GM18907 (cell line): ENCODE measurements around the gene RELN.

Source experiments
- ATAC-seq: cut with Tn5 transposase; IDR thresholded peaks from one replicate; pipeline ENCODE4 v1.9.1; 2021; ENCODE audit warnings: mild to moderate bottlenecking, moderate library complexity; ENCODE audit not compliant: unreplicated experiment

RELN gene

DNA sequence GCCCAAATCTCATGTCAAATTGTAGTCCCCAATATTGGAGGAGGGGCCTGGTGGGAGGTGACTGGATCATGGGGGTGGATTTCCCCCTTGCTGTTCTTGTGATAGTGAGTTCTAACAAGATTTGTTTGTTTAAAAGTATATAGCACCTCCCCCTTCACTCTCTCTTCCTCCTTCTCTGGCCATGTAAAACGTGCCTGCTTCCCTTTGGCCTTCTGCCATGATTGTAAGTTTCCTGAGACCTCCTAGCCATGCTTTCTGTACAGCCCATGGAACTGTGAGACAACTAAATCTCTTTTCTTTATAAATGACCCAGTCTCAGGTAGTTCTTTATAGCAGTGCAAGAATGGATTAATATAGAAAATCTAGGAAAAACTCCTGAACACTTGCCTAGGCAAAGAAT is 341.3 kb downstream of the RELN start:
- ATAC-seq: no peak

DNA sequence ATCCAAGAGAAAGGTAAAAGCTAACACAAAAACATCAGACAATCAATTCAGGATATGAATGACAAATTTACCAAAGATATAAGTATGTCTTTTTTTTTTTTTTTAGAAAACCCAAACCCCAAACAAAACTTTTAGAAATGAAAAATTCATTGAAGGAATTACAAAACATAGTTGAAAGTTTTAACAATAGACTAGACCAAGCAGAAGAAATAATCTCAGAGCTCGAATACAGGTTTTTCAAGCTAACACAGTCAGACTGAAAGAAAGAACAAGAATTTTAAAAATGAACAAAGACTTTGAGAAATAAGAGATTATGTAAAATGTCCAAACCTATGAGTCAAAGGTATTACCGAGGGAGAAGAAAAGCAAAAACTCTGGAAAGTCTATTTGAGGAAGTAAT is 345.1 kb downstream of the RELN start:
- no peak for ATAC-seq

DNA sequence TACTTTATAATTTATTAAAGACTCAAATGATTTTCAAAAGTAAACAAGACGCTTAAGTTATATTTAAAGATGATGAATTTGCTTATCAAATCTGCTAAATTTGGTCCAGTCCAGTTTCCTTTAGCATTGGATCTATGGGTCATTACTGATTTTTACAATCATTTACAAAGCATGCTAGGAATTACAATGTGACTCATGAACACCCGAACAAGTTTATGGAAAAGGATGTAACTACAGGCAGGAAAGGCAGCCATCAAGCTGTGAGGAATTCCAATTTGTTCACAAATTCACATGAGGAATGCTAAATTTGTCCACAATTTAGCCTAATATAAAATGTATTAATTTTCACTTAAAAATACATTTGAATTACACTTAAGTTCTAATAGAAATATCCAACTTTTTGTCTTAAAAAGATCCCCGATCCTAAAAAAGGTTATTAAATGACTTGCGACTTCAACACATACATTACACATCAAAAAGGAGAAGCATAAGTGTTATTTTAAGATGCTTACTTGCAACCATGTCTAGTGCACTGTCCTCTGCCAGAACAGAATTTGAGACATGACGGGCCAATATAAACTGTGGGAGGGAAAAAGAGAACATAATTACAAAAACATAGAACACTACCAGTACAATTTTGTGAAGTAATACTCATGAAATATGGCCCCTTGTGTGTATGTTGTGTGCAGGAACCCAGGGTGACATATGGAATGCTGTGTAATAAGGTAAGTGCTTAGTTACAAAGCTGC is 349.3 kb downstream of the RELN start:
- no peak for ATAC-seq

DNA sequence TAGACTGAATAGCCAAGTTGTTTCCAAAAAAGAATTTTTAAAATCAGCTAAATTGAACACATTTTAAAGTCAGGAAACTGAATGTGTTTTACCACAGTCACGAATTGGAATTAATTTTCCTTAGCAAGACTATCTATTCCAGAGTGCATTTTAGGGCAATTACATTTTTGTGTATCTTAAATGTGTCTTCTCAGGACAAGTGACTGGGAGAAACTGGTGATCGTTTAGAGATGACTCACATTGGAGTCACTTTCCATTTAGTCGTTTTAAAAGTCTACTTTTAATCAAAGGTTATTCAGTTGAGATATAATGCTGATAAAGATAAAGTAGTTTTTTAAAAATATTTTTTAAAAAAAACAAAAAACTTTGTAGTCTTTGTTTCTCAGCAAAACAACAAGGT is 351.7 kb downstream of the RELN start:
- ATAC-seq: no peak

DNA sequence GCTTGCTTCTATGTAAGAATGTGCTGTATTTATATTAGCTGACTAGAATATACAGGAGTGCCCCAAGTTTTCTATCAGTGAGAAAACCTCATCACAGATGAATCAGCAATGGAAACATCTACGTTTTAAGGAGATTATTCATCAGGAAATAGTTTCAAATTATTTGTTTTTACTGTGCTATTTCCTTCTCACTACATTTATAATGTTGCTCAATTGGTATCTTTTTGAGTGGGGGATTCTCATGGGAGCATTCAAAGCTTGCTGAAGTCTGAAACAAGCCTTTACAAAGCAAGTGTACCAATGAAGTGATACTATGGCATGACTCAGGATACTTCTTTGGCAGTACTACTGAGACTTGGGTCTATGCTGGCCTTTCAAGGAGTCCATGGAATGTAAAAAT is 352.4 kb downstream of the RELN start:
- ATAC-seq: no peak

DNA sequence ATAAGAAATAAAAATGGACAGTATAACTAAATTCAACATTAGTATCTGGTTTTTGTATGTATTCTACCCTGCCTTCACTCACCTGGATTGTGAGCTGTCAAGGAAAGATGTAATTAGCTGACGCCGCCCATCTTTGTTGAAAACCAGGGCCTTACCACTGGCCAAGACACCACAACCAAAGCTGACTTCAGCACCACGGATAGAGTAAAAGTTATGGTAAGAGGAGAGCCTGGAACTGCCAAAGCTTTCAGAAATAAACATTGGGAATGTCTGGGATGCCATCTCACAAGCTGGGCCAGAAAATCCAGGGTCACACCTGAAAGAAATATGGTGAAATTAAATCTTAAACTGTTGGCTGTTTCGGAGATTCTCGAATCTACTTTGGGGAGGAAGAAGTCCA is 353.3 kb downstream of the RELN start:
- no peak for ATAC-seq

DNA sequence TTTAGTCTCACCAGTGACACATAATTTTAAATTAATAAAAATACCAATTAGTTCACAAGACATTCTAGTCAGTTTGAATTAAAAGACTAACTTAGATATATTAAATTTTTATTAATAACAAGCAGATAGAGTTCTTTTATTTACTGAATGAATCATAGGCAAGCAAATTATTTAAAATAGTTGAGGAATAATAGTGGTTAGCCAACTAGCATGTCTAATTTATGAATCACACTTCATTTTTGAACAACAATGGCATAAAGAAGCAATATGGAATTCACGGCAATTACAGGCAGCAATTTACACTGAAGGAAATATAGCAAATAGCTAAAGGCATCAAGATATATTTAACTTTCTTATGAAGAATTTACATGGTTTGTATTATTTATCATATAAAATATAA is 356.5 kb downstream of the RELN start:
- ATAC-seq: no peak

DNA sequence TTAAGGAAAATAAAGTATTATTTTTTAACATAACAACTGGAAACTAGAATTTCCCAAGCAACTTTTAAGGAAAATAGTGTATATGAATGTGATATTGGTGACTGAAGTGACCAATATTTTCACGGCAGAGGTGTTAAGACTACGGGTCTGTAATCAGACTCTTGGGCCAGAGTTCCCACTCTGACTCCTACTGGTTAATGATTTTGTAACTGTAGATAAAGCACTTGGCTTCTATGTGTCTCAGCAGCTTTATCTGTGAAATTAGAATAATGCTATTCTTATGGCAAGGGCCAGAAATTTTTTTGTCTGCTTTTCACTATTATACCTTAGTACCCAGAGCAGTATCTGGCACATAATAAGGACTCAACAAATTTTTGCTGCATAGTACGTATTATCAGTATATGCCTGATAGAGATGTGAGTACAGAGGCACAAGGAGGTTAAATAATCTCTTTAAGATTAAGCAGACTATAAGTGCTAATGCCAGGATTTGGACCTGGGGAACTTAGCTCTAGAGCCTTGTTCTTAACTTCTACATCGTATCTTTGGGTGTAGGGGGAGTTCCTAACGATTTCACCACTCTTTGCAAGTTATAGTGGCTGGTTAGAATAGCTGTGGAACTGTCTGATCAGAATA is 357.3 kb downstream of the RELN start:
- ATAC-seq: no peak

DNA sequence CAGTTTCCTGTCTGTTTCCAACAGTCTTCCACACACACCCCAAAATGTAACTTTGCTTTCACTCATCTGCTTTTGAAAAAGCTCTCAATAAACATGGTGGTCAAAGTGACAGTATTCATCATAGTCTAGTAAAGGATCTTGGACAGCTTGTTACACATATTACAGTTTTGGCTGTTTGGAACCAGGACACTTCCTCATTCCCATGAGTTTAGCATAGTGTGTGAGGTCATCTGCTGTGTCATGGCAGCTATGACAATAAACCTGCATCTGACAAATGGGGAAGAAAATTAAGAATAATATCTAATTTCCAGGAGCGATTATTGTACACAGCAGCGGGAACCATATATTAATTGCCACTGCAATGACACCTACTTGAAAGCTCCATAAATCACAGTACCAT is 359.1 kb downstream of the RELN start:
- no peak for ATAC-seq

DNA sequence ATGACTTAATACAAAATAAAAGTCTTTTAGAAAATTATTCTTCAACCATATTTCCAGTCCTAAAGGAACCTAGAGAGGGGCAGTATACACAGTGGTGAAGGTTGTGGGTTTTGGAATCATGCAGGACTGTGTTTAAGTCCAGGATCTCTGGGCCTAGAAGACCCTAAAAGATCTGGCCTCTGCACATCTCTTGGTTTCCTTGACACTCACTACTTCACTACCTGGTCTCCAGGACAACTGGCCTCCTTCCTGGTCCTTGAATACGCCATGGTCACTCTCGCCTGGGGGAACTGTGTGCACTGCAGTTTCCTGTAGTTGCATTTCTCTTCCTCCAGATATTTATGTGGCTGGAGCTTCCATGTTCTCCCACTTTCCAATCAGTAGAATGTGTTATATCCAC is 360.7 kb downstream of the RELN start:
- no peak for ATAC-seq

DNA sequence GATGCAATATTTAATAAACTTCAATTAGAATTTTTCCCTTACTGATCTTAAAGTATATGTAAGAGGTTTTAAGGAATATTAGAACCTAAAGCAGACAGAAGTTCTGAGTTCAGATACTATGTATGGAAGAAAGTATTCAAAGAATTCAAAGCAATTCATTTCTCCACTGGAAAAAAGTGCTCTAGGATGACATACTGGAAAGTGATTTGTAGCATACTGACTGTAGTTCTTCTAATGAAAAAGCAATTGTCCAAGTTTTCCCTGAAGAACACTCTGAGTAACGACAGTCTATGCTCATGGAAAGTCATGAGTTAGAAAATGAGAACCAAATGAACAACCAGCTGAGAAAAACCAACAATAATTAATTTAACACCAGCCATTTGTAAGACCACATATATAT is 362.7 kb downstream of the RELN start:
- no peak for ATAC-seq

DNA sequence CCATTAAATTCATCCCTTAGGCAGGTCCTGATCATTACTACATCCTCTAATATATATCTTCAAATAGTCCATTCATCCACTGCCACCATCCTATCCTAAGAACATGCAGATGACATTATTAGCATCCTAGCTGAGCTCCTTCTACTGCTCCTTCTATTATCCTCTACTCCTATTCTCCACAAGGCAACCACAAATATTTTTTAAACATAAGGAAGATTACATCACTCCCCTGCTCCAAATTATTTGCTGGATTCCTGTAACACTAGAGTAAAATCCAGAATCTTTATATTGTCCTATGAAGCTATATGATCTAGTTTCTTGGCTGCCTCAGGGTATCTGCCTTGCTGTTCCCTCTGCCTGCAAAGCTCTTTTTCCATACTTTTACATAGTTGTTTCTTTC is 367.2 kb downstream of the RELN start:
- no peak for ATAC-seq

DNA sequence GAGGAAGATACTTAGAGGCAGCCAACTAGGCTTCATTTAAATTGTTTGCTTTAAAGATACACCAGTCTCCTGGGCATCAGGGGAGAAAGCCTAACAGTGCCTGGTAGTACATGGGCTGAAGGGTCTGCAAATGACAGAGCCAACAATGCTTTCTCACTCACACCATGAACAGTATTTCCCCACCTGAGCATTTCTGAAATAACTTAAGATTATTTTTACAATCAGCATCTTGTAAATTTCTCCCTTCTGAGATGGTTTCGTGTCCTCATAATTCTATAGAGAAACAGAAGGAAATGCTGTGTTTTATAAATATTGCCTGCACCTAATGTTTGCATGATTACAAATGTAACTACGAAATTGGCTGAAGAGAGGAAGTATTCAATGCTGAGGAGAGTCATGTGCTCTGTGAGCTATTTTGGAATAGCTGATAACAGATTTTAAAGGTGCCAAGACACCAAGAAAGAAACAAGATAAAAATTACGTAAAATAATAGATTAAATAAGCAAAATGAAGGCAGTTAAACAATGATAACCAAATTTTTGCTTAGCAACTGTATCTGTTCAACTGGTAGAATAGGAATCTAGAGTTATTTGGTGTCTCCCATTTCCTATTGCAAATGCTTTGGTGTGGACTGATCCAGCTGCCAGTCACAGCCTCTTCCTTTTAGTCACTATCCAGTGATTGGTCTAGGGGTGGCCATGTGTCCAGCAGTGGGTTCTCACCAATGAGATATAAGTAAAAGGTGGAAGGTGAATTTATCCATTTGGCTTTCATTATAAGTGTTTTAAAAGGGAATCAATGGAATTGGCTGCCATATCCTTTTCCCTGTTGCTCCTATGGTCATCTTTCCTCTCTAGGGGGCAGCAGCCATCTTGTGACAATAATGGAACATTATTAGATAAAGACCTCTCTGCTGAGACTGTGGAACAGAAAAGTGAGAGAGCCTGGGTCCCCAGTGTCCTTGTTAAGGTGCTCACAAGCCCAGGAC is 375.5 kb downstream of the RELN start:
- ATAC-seq: no peak

DNA sequence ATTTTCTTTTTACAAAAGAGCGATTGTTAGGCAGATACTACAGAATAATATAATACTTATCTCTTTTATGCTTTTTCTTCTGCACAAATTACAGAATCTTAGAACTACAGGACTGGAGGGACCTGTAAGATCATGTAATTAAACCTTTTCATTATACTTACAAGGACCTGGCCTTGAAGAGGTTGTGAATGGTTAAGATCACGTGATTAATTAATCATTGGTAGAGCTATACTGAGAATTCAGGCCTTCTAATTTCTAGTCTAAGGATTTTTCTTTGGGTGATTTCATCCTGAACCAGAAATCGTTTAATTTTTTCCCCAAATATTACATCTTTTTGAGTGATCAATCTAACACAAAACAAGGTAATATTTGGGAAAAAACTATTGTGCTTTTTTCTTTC is 379.7 kb downstream of the RELN start:
- ATAC-seq: no peak

DNA sequence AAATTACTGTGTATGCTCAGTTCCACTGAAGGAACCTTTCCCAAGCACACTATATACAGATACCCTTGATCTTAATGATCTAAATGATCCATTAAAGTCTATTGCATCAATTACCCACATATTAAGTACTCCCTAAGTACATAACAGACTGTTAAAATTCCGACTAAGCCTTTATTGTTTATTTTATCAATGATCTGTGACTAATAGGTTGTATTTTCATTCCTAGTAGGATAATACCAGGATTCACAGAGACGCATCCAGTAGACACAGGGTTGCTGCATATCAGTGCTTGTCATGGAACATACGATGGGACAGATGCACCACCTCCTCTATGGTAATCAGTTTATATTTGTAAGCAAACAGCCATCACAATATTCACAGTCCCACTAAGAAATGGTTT is 383.8 kb downstream of the RELN start:
- ATAC-seq: no peak

DNA sequence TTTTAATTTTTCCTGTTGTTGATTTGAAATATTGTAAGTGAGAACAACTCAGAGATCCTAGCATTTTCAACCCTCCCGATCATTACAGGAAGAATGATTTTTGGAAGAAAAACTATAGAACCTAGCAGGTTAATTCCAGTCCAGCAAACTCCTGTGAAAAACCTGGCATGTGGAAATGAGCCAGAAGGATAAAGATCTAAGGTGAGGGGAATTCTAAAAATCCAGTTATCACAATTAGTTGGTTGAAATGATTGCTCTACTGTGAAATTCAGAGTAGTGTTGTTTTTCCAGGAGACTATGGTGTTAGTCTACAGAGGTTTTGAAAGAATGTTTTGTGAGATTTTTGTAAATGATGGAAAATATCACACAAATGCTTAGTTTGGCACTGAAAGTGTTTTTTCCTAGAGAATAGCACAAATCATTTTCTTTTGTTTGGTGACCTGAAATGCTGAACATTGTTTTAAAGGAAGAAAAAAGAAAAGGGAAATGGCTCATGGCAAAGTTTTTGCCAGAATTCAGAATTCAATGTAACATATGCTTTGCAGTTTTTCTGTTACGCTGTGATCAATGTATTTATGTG is 391.0 kb downstream of the RELN start:
- no peak for ATAC-seq

DNA sequence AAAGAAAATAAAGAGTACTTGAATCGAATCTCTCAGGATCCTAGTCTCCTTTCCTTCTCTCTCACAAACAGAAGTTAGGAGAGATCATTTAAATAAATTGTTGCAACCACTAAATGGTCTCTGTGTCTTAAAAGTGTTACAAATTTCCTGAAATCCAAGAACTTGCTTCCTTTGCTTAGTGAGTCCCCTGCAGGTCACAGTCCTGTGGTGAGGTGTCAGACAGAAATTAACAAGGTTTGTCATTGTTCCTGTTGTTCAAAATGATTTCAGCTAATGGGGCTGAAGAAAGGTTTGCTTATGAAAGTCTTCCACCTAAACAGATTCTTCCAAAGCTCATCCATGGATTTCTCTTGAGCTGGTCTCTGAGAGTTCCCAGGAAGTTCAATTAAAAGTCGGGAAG is 391.9 kb downstream of the RELN start:
- ATAC-seq: no peak

DNA sequence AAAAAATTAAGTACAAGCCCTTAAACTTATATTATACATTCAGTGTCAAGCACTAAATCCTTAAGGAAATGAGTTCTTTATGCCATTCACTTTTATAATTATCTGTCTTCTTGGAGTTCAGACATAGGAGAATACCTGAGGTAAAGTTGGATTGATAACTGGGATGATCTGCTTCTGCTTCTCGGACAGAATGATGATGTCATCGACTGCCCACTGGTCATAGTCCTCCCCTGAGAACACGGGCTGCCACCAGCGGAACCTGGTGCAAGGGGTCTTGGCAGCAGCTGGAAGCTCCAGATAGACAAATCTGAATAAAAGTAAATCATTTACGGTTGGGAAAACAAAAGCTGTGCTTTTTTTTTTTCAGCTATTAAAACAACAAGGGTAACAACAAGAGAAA is 395.3 kb downstream of the RELN start:
- ATAC-seq: no peak

DNA sequence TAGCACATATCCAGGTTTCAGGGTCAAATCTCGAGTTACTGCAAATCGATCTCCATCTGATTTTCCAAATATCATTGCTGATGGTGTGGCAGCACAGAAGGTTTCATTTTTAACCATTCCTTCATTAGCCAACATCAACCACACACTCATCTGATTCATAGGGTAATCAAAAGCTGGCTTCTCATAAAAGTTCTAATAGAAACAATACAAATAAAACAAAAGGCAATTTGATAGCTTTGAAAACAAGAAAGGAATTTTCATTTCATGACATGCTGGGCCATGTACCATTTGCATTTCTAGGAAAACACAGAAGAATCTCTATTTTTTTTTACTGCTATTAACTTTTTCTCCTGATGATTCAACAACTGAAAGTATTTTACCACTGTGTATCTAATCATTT is 395.8 kb downstream of the RELN start:
- ATAC-seq: no peak

DNA sequence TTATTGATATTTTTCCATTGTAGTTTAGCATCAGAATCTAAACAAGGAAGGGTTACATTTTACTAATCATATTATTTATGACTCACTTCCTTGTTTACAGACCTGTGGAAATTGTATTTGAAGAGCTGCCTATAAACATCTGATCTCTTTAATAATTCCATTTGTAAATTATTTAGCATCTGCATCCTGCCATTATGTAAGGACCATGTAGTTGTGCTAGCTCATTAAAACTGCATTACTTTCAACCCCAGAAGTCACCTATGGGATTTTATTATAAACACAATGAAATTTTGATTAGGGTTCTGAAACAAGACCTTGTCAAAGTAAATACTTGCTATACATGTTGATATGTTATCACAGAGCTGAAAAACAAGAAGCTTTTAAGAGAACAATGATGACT is 396.6 kb downstream of the RELN start:
- no peak for ATAC-seq

DNA sequence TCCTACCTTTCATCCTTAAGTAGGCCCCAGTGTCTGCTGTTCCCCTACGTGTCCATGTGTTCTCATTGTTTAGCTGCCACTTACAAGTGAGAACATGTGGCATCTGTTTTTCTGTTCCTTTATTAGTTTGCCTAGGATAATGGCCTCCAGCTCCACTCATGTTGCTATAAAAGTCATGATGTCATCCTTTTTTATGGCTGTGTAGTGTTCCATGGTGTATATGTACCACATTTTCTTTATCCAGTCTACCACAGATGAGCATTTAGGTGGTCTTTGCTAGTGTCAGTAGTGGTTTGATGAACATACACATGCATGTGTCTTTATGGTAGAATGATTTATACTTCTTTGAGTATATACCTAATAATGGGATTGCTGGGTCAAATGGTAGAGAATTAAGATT is 397.3 kb downstream of the RELN start:
- ATAC-seq: no peak
